Astrocyte of the spinal cord (primary cell): ENCODE data around the gene OLFM1.

Source experiments
- DNase-seq: peaks from one replicate; pipeline ENCODE4 v3.0.0; 2011; ENCODE audit warnings: low read depth, low spot score
- H3K4me3 ChIP-seq: 2 replicates; pipeline ENCODE4 v1.5.1; 2011; ENCODE audit warnings: low read depth, mild to moderate bottlenecking, low read length, moderate library complexity
- in situ Hi-C: cut with HindIII; loops from 2 replicates; pipeline ENCODE4 v1.10.0; 2017; ENCODE audit warnings: low sequenced_read_pairs
- TF ChIP-seq, protein P1 (sequence below): IDR thresholded peaks from 2 replicates; pipeline ENCODE4 v1.5.1; 2012; ENCODE audit warnings: low read depth, mild to moderate bottlenecking, low read length, inconsistent platforms

The OLFM1 gene

DNA sequence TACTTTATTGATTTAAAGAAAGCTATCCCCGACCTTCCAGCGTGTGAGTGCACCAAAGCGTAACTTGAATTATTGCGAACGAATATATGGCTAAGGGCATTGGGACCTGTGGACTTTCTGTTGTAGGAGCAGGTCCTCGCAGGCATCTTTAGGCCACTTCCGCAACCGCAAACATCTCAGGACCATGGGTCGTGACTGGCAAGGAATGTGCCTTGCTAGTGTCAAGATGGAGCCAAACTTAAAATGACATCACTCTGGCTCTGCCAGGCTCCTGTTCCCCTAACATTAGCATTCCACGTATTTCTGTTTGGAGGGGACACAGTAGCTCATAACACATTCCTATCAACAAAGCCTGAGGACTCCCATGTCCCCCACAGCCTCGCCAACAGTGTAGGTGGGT lies 44.1 kb upstream of the OLFM1 start:
- no peak overlapping the region for H3K4me3 ChIP-seq
- no peak for DNase-seq
- TF ChIP-seq, protein P1, sequence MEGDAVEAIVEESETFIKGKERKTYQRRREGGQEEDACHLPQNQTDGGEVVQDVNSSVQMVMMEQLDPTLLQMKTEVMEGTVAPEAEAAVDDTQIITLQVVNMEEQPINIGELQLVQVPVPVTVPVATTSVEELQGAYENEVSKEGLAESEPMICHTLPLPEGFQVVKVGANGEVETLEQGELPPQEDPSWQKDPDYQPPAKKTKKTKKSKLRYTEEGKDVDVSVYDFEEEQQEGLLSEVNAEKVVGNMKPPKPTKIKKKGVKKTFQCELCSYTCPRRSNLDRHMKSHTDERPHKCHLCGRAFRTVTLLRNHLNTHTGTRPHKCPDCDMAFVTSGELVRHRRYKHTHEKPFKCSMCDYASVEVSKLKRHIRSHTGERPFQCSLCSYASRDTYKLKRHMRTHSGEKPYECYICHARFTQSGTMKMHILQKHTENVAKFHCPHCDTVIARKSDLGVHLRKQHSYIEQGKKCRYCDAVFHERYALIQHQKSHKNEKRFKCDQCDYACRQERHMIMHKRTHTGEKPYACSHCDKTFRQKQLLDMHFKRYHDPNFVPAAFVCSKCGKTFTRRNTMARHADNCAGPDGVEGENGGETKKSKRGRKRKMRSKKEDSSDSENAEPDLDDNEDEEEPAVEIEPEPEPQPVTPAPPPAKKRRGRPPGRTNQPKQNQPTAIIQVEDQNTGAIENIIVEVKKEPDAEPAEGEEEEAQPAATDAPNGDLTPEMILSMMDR: no peak
- in situ Hi-C loops: no loop called here

DNA sequence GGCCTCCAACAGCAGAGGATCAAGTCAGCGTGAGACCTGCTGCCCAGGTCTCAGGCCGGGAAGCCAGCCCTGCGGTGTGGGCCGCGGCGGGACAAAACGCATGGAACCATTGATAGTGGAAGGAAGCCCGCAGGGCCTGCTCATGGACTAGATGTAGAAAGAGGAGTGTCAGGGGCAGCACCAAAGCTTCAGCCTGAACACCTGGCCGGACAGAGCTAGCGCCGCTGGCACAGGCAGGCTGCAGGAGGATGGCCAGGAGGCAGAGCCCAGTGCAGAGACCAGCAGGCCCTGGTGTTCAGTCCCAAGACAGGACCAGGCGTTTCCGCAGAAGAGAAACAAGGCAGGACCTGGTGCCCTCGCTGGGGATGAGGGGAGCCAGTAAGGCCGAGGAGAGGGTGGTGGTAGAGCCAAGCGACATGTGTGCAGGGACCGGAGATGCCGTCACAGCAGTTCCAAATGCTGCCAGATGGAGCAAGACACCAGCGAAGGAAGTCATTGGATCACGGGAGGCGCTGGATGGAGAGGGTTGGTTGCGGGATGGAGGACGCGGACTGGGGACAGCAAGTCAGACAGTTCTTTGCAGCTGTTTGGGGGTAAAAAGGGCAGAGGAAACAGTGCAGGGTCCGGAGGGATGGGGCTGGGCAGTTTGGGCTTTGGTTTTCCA lies 42.1 kb upstream of the OLFM1 start:
- TF ChIP-seq, protein P1: no peak
- no peak overlapping the region for H3K4me3 ChIP-seq
- DNase-seq: no peak
- in situ Hi-C loops: no loop called here

DNA sequence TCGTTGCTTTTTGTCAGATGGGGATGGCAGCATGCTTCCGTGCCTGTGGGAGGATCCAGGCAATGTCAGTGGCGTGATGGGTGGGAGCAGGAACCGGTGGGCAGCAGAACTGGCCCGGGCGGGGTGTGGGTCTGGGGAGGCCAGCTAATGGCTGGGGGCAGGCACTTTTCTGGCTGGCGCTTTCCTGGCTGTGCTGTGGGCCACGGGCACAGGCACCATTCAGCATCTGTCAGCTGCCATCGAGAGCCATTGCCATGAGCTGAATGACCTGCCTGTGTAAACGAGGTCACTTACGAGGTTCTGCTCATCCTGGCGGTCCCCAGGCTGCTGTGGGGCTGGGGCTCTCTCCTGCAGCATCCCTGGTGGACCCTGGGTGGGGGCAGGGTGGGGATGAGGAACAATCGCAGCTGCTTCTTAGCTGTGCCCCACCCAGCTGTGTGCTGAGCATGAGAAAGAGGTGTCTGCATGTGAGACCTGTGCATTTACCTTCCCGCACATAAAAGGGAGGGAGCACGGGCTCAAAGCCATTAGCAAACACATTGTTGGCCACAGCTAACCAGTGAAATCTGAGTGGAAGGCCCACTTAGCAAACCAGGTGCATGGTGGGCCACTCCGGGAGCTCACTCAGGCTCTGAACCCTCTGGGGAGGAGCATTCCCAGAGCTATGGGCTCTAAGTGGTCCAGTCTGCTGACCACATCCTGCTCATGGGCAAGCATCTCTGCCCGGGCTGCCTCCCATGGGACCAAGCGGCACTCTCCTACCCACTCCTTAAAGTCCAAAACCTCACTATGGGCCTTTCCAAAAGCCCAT lies 41.3 kb upstream of the OLFM1 start:
- in situ Hi-C loops: no loop called here
- no peak for DNase-seq
- no peak overlapping the region for H3K4me3 ChIP-seq
- TF ChIP-seq, protein P1: no peak

DNA sequence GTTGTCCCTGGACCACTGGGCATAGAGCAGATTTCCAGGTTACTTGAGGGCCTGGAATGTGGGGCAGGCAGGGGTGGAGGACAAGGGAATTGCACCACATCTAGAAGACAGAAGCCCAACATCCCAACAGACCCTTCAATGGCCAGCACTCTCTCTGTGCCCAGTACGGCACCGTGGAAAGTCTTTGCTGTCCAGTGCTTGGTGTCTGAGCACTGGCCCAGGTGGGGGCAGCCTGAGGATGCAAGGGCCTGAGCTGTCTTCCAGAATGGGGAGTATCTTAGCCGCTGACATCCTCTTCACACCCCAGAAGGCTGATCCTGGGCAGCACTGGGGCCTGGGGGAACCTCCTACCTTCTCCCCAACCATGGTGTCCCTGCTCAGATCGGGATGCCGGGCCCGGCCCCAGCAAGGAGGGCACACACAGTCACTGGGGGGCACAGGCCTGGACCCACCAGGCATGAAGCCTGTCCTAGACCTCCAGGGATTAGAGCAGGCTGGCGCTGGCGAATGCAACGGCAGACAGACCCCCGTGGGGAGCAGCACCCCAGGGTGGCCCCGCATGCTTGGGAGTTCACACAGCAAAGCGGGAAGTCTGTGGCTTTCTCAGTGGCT lies 40.6 kb upstream of the OLFM1 start:
- DNase-seq: no peak
- no peak overlapping the region for H3K4me3 ChIP-seq
- TF ChIP-seq, protein P1: no peak
- in situ Hi-C loops: no loop called here

DNA sequence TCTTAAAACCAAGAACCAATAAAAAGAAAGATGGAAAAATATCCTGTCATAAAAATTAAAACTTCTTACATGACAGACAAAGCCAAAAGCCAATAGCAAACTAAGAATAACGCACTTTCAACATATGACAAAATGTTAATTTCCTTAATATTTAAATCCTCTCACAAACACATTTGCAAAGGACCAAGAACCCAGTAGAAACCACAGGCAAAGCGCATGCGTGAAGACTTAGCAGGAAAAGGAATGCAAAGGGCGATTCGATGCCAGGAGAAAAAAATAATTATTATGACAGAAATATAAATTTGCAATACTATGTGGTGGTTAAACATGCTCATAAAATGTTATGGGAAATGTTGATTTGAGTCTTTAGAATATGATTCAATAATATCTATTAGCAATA lies 39.9 kb upstream of the OLFM1 start:
- in situ Hi-C loops: no loop called here
- DNase-seq: no peak
- H3K4me3 ChIP-seq: no peak overlapping the region
- TF ChIP-seq, protein P1: no peak

DNA sequence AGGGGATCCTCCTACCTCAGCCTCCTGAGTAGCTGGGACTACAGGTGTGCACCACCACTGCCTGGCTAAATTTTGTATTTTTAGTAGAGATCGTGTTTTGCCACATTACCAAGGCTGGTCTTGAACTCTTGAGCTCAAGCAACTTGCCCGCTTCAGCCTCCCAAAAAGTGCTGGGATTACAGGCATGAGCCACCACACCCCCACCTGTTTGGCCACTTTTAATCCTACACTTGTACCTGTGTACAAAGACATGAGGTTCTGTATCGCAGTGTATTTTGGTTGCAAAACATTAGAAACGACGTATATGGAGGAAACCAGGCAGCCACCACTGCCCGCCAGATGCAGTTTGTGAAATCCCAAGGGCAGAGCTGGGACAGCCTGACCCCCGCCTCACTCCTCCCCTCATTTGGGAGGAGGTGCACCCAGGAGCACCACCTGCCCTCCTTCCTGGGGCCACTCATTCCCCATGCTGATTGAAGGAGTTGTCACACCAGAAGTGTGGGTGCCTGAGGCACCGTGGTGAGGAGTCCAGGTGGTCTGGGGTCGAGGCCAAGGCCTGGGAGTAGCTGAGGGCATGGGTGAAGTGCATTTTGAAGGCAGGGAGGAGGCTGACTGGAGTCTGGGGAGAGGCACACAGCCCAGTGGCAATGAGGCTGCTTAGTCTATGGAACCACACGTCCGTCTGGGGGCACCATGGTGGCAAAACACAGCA lies 39.3 kb upstream of the OLFM1 start:
- TF ChIP-seq, protein P1: no peak
- in situ Hi-C loops: no loop called here
- no peak for DNase-seq
- no peak overlapping the region for H3K4me3 ChIP-seq
